WI38 (cell line): ENCODE results near the gene FCER2.

Experiments used
- H3K4me3 ChIP-seq: 2 replicates; pipeline ENCODE4 v1.5.1; 2011; ENCODE audit warnings: low read depth, mild to moderate bottlenecking, control low read depth, low read length
- CTCF ChIP-seq: IDR thresholded peaks from 2 replicates; pipeline ENCODE4 v1.5.1; 2012; ENCODE audit warnings: low read depth, mild to moderate bottlenecking, control low read depth, low read length

Gene FCER2

GRCh38 chr19:7739801-7740681, 38.1 kb upstream of the FCER2 start:
- no peak overlapping the region for H3K4me3 ChIP-seq
- no peak for TF ChIP-seq CTCF

- no peak overlapping the region for H3K4me3 ChIP-seq
- no peak for TF ChIP-seq CTCF
These were observed 37.4 kb upstream of the FCER2 start for GRCh38 chr19:7739211-7739755.

GRCh38 chr19:7738023-7738422, 36.1 kb upstream of the FCER2 start:
- no peak for TF ChIP-seq CTCF
- no peak overlapping the region for H3K4me3 ChIP-seq

- no peak overlapping the region for H3K4me3 ChIP-seq
- no peak for TF ChIP-seq CTCF
These were observed 35.3 kb upstream of the FCER2 start for GRCh38 chr19:7737215-7737614.

- no peak for TF ChIP-seq CTCF
- H3K4me3 ChIP-seq: no peak overlapping the region
These were observed 34.2 kb upstream of the FCER2 start for GRCh38 chr19:7736148-7736547.

GRCh38 chr19:7734220-7735203, 32.6 kb upstream of the FCER2 start:
- TF ChIP-seq CTCF: no peak
- no peak overlapping the region for H3K4me3 ChIP-seq
